GM18511 (cell line): ENCODE measurements around the gene CASP8AP2.
"Not testable (repeated sequence)": the region's sequence is repeated elsewhere in the genome, so short reads cannot be mapped to it uniquely, and the experiment has no call there.

Experiments used
- ATAC-seq: cut with Tn5 transposase; IDR thresholded peaks from one replicate; pipeline ENCODE4 v1.9.1; 2021; ENCODE audit warnings: mild to moderate bottlenecking, moderate library complexity; ENCODE audit not compliant: unreplicated experiment

Gene CASP8AP2

GRCh38 chr6:89886378-89887120, 56.9 kb downstream of the CASP8AP2 start:
- ATAC-seq = no peak

GRCh38 chr6:89887452-89888137, 57.9 kb downstream of the CASP8AP2 start:
- ATAC-seq = no peak

GRCh38 chr6:89888138-89888514, 58.4 kb downstream of the CASP8AP2 start:
- no peak for ATAC-seq

- ATAC-seq = no peak
These were observed 59.2 kb downstream of the CASP8AP2 start for GRCh38 chr6:89888871-89889270.

GRCh38 chr6:89890845-89891528, 61.3 kb downstream of the CASP8AP2 start:
- not testable (repeated sequence) for ATAC-seq

- not testable (repeated sequence) for ATAC-seq
These were observed 62.9 kb downstream of the CASP8AP2 start for GRCh38 chr6:89892577-89892976.

GRCh38 chr6:89894169-89894568, 64.5 kb downstream of the CASP8AP2 start, which contains the start of gene GJA10:
GJA10 (plus strand) TSS chr6:89894469; CDS start chr6:89894469, 0 bp downstream.
- ATAC-seq = no peak

GRCh38 chr6:89895276-89895874, 65.7 kb downstream of the CASP8AP2 start:
- no peak for ATAC-seq

GRCh38 chr6:89910001-89910901, 80.6 kb downstream of the CASP8AP2 start:
- not testable (repeated sequence) for ATAC-seq

- no peak for ATAC-seq
These were observed 81.2 kb downstream of the CASP8AP2 start for GRCh38 chr6:89910902-89911240.

- ATAC-seq = no peak
These were observed 86.6 kb downstream of the CASP8AP2 start for GRCh38 chr6:89916136-89916920.

GRCh38 chr6:89917216-89917615, 87.5 kb downstream of the CASP8AP2 start:
- ATAC-seq = no peak

- no peak for ATAC-seq
These were observed 88.2 kb downstream of the CASP8AP2 start for GRCh38 chr6:89917801-89918366.
